Measurements from ENCODE around the gene ZFAND2B.

Gene ZFAND2B

GRCh38 chr2:219206328-219207133, at the start of gene ZFAND2B:
ZFAND2B (plus strand) TSS chr2:219206782; CDS start chr2:219206988, 206 bp downstream.
- H3K4me3 Mint-ChIP-seq, result peak within 1 kb of the TSS; percentile 83 to 97 (median 92)
- peak in 1 of 3 experiments; percentile 22 for TF ChIP-seq CTCF (IDR thresholded peaks at IDR 0.05; ENCODE audit: unreplicated experiment in 3 of 3)
- H3K4me1 Mint-ChIP-seq, result peaks cover 23% of the 10 kb centered on the region
- H3K9me3 Mint-ChIP-seq, result no peaks in the 10 kb centered on the region
- H3K27ac Mint-ChIP-seq, result peak within 1 kb of the TSS; percentile 90 to 97 (median 95)
- H3K36me3 Mint-ChIP-seq (ENCODE audit: low read depth), result peaks cover 23% of the 10 kb centered on the region
- H3K27me3 Mint-ChIP-seq (ENCODE audit: low read depth), result peaks cover 7% of the 10 kb centered on the region

GRCh38 chr2:219157396-219157795, 49.2 kb upstream of the ZFAND2B start:
- no peak for TF ChIP-seq CTCF (IDR thresholded peaks at IDR 0.05; ENCODE audit: unreplicated experiment in 3 of 3)
- no peak overlapping the region for H3K27ac Mint-ChIP-seq
- peaks cover 19% of the 10 kb centered on the region for H3K36me3 Mint-ChIP-seq (ENCODE audit: low read depth)
- no peaks in the 10 kb centered on the region for H3K9me3 Mint-ChIP-seq
- no peaks in the 10 kb centered on the region for H3K27me3 Mint-ChIP-seq (ENCODE audit: low read depth)
- peaks cover 17% of the 10 kb centered on the region for H3K4me1 Mint-ChIP-seq
- H3K4me3 Mint-ChIP-seq, result peak overlapping the region in 1 of 3 experiments; percentile 48

- peaks cover 19% of the 10 kb centered on the region for H3K36me3 Mint-ChIP-seq (ENCODE audit: low read depth)
- peaks cover 17% of the 10 kb centered on the region for H3K4me1 Mint-ChIP-seq
- TF ChIP-seq CTCF (IDR thresholded peaks at IDR 0.05; ENCODE audit: unreplicated experiment in 3 of 3), result no peak
- H3K9me3 Mint-ChIP-seq, result no peaks in the 10 kb centered on the region
- no peaks in the 10 kb centered on the region for H3K27me3 Mint-ChIP-seq (ENCODE audit: low read depth)
- H3K27ac Mint-ChIP-seq, result no peak overlapping the region
- no peak overlapping the region for H3K4me3 Mint-ChIP-seq
These were observed 48.6 kb upstream of the ZFAND2B start for GRCh38 chr2:219158025-219158424.

- H3K27me3 Mint-ChIP-seq (ENCODE audit: low read depth), result peaks cover 4% of the 10 kb centered on the region
- H3K4me3 Mint-ChIP-seq, result peak overlapping the region; percentile 32 to 62 (median 44)
- H3K36me3 Mint-ChIP-seq (ENCODE audit: low read depth), result peaks cover 14% of the 10 kb centered on the region
- no peaks in the 10 kb centered on the region for H3K9me3 Mint-ChIP-seq
- H3K27ac Mint-ChIP-seq, result peak overlapping the region in 1 of 3 experiments; percentile 13
- H3K4me1 Mint-ChIP-seq, result peaks cover 17% of the 10 kb centered on the region
- no peak for TF ChIP-seq CTCF (IDR thresholded peaks at IDR 0.05; ENCODE audit: unreplicated experiment in 3 of 3)
These were observed 48.0 kb upstream of the ZFAND2B start for GRCh38 chr2:219158586-219158985.

GRCh38 chr2:219159771-219160185, 46.8 kb upstream of the ZFAND2B start:
- no peak for TF ChIP-seq CTCF (IDR thresholded peaks at IDR 0.05; ENCODE audit: unreplicated experiment in 3 of 3)
- H3K4me3 Mint-ChIP-seq, result peak overlapping the region; percentile 93 to 98 (median 95)
- H3K27me3 Mint-ChIP-seq (ENCODE audit: low read depth), result peaks cover 8% of the 10 kb centered on the region
- H3K9me3 Mint-ChIP-seq, result no peaks in the 10 kb centered on the region
- H3K27ac Mint-ChIP-seq, result peak overlapping the region; percentile 92 to 99 (median 99)
- H3K36me3 Mint-ChIP-seq (ENCODE audit: low read depth), result peaks cover 14% of the 10 kb centered on the region
- peaks cover 17% of the 10 kb centered on the region for H3K4me1 Mint-ChIP-seq
